HG03064 (cell line): ENCODE results near the gene EDNRA.
A peak's percentile ranks its signal among the peaks of the same experiment; 100 is the strongest.

Source experiments
- ATAC-seq: cut with Tn5 transposase; IDR thresholded peaks from one replicate; pipeline ENCODE4 v1.9.1; 2021; ENCODE audit warnings: low read depth; ENCODE audit not compliant: unreplicated experiment

EDNRA gene

GRCh38 chr4:147494301-147494700 lies 13.4 kb downstream of the EDNRA start:
- ATAC-seq: no peak

- no peak for ATAC-seq
Measured at GRCh38 chr4:147496500-147496899, 15.6 kb downstream of the EDNRA start.

- ATAC-seq: no peak
Measured at GRCh38 chr4:147498031-147498660, 17.2 kb downstream of the EDNRA start.

GRCh38 chr4:147508346-147508745 lies 27.4 kb downstream of the EDNRA start:
- no peak for ATAC-seq

GRCh38 chr4:147509386-147509785 lies 28.5 kb downstream of the EDNRA start:
- ATAC-seq: no peak

- ATAC-seq: no peak
Measured at GRCh38 chr4:147510962-147511668, 30.2 kb downstream of the EDNRA start.

- no peak for ATAC-seq
Measured at GRCh38 chr4:147513091-147513490, 32.2 kb downstream of the EDNRA start.

GRCh38 chr4:147513952-147514351 lies 33.1 kb downstream of the EDNRA start:
- no peak for ATAC-seq

GRCh38 chr4:147515220-147515936 lies 34.5 kb downstream of the EDNRA start:
- no peak for ATAC-seq

- no peak for ATAC-seq
Measured at GRCh38 chr4:147516133-147516532, 35.2 kb downstream of the EDNRA start.

GRCh38 chr4:147518086-147518485 lies 37.2 kb downstream of the EDNRA start:
- ATAC-seq: no peak

GRCh38 chr4:147518846-147519767 lies 38.2 kb downstream of the EDNRA start:
- peak; percentile 84 for ATAC-seq

- no peak for ATAC-seq
Measured at GRCh38 chr4:147524601-147525000, 43.7 kb downstream of the EDNRA start.

GRCh38 chr4:147525494-147526271 lies 44.8 kb downstream of the EDNRA start:
- no peak for ATAC-seq

- no peak for ATAC-seq
Measured at GRCh38 chr4:147526272-147526654, 45.4 kb downstream of the EDNRA start.

- ATAC-seq: no peak
Measured at GRCh38 chr4:147528054-147528453, 47.2 kb downstream of the EDNRA start.

GRCh38 chr4:147530134-147530533 lies 49.2 kb downstream of the EDNRA start:
- no peak for ATAC-seq

GRCh38 chr4:147530723-147531122 lies 49.8 kb downstream of the EDNRA start:
- no peak for ATAC-seq

- ATAC-seq: no peak
Measured at GRCh38 chr4:147532896-147533295, 52.0 kb downstream of the EDNRA start.

- no peak for ATAC-seq
Measured at GRCh38 chr4:147533331-147533730, 52.4 kb downstream of the EDNRA start.
